NCI-H1092 treated with DMSO at 0.1 percent for 48 hours (cell line): Measurements from ENCODE around the gene CACNA1B.

Experiments used
- DNase-seq: peaks from one replicate; lab custom pipeline; 2025; lab: John Stamatoyannopoulos, UW

CACNA1B gene

GRCh38 chr9:137967280-137967953, 89.8 kb downstream of the CACNA1B start:
- no peak for DNase-seq

- no peak for DNase-seq
Observed at GRCh38 chr9:137968235-137968634, 90.7 kb downstream of the CACNA1B start.

- DNase-seq = no peak
Observed at GRCh38 chr9:137969008-137969407, 91.4 kb downstream of the CACNA1B start.

GRCh38 chr9:137969685-137970084, 92.1 kb downstream of the CACNA1B start:
- DNase-seq = no peak

- DNase-seq = no peak
Observed at GRCh38 chr9:137970098-137970497, 92.5 kb downstream of the CACNA1B start.

GRCh38 chr9:137970686-137971476, 93.3 kb downstream of the CACNA1B start:
- no peak for DNase-seq

- no peak for DNase-seq
Observed at GRCh38 chr9:137971477-137972138, 94.0 kb downstream of the CACNA1B start.

- no peak for DNase-seq
Observed at GRCh38 chr9:137972355-137972987, 94.9 kb downstream of the CACNA1B start.

GRCh38 chr9:137972988-137973470, 95.4 kb downstream of the CACNA1B start:
- DNase-seq = no peak

- no peak for DNase-seq
Observed at GRCh38 chr9:137973829-137974416, 96.3 kb downstream of the CACNA1B start.

- DNase-seq = no peak
Observed at GRCh38 chr9:137974746-137975526, 97.4 kb downstream of the CACNA1B start.

GRCh38 chr9:137975527-137975913, 97.9 kb downstream of the CACNA1B start:
- DNase-seq = no peak

- DNase-seq = no peak
Observed at GRCh38 chr9:137975936-137976565, 98.5 kb downstream of the CACNA1B start.

GRCh38 chr9:137977571-137978261, 100.1 kb downstream of the CACNA1B start:
- no peak for DNase-seq

GRCh38 chr9:137978262-137978714, 100.7 kb downstream of the CACNA1B start:
- DNase-seq = no peak

- DNase-seq = no peak
Observed at GRCh38 chr9:137982200-137982599, 104.6 kb downstream of the CACNA1B start.

GRCh38 chr9:137984005-137984404, 106.4 kb downstream of the CACNA1B start:
- no peak for DNase-seq

- DNase-seq = no peak
Observed at GRCh38 chr9:137984520-137985257, 107.1 kb downstream of the CACNA1B start.

GRCh38 chr9:137985637-137986071, 108.1 kb downstream of the CACNA1B start:
- no peak for DNase-seq
